Measurements from ENCODE around the gene TMEM88. TPM values are rescaled to one million over a fixed set of nuclear protein-coding genes. Genes with fewer than 3 reads are reported as not detected.

TMEM88 gene
- total RNA-seq, 1 experiment from 2014 or later, result 2.8 TPM

- no peak for TF ChIP-seq YY1 (IDR thresholded peaks at IDR 0.05; ENCODE audit: extremely low read depth, insufficient replicate concordance, low read depth, low read length)
- TF ChIP-seq SP1 (IDR thresholded peaks at IDR 0.05; ENCODE audit: low read depth), result no peak
- no peak for TF ChIP-seq ZFX (IDR thresholded peaks at IDR 0.05)
- no peak for TF ChIP-seq EZH2phosphoT487 (IDR thresholded peaks at IDR 0.05; ENCODE audit: borderline replicate concordance)
- no peak for TF ChIP-seq ZNF274 (IDR thresholded peaks at IDR 0.05; ENCODE audit: low read depth, low read length)
- TF ChIP-seq ZBTB33 (IDR thresholded peaks at IDR 0.05; ENCODE audit: extremely low read depth, insufficient replicate concordance, low read length), result no peak
Observed at GRCh38 chr17:7875804-7876370, 21.0 kb downstream of the TMEM88 start (continued).

GRCh38 chr17:7878234-7878633 is 23.4 kb downstream of the TMEM88 start:
- BruUV-seq (replicated peaks), result no TSS peak
- intact Hi-C loops (cut with micrococcal nuclease), result no loop called here
- TF ChIP-seq ZBTB33 (IDR thresholded peaks at IDR 0.05; ENCODE audit: extremely low read depth, insufficient replicate concordance, low read length) (no peak), MAX (IDR thresholded peaks at IDR 0.05) (no peak), JUND (IDR thresholded peaks at IDR 0.05) (no peak), SP1 (IDR thresholded peaks at IDR 0.05; ENCODE audit: low read depth) (no peak), CBX3 (IDR thresholded peaks at IDR 0.05; ENCODE audit: low read depth) (no peak), CTCF (IDR thresholded peaks at IDR 0.05 in 2 of 3, conservative IDR thresholded peaks at IDR 0.05 in 1 of 3; ENCODE audit: borderline replicate concordance in 1 of 3, insufficient read depth in 1 of 3, low read depth in 2 of 3, low read length in 2 of 3) (no peak), ZFX (IDR thresholded peaks at IDR 0.05) (no peak), RAD21 (IDR thresholded peaks at IDR 0.05; ENCODE audit: low read depth) (no peak), EZH2phosphoT487 (IDR thresholded peaks at IDR 0.05; ENCODE audit: borderline replicate concordance) (no peak), SRF (IDR thresholded peaks at IDR 0.05; ENCODE audit: low read depth) (no peak), POLR2A (IDR thresholded peaks at IDR 0.05; ENCODE audit: borderline replicate concordance, extremely low read depth, insufficient read depth, insufficient read length) (no peak), ELF1 (IDR thresholded peaks at IDR 0.05; ENCODE audit: borderline replicate concordance, low read depth) (no peak), POLR2AphosphoS5 (IDR thresholded peaks at IDR 0.05; ENCODE audit: low read depth, low read length) (no peak), FOSL1 (IDR thresholded peaks at IDR 0.05; ENCODE audit: low read depth) (no peak)
- ChIA-PET POLR2A (no interaction called here), RAD21 (ENCODE audit: low non-redundant PET in 1 of 2, low total read pairs in 2 of 2, uncharacterized antibody in 2 of 2, unreplicated experiment in 2 of 2) (no interaction called here), CTCF (no interaction called here)
- H3K4me2 ChIP-seq (ENCODE audit: low read length), result no peak overlapping the region
- H3K27me3 ChIP-seq (ENCODE audit: insufficient read depth, low read length), result no peaks in the 10 kb centered on the region
- H3K9me3 ChIP-seq (ENCODE audit: control insufficient read depth in 1 of 2, insufficient read depth in 1 of 2, low read depth in 1 of 2, low read length in 2 of 2), result no peaks in the 10 kb centered on the region
- H3K4me3 ChIP-seq (replicated peaks in 1 of 2; ENCODE audit: low read depth in 1 of 2, low read length in 2 of 2), result no peak overlapping the region
- ATAC-seq, result no peak
- DNase-seq (ENCODE audit: low read depth, low spot score), result no peak
- peaks cover 0 to 3% of the 10 kb centered on the region in 2 experiments; a peak in 2 of 4 replicates for H3K36me3 ChIP-seq (ENCODE audit: control insufficient read depth in 1 of 2, insufficient read depth in 2 of 2, low read length in 2 of 2)
- H3K27ac ChIP-seq (ENCODE audit: low read depth, low read length), result no peak overlapping the region
- H3K9ac ChIP-seq (ENCODE audit: low read length), result no peak overlapping the region
- H3K4me1 ChIP-seq (ENCODE audit: control insufficient read depth in 1 of 2, insufficient read depth in 2 of 2, low read length in 2 of 2), result no peaks in the 10 kb centered on the region
- H3K79me2 ChIP-seq (ENCODE audit: insufficient read depth, low read length), result no peaks in the 10 kb centered on the region
- H4K20me1 ChIP-seq (ENCODE audit: insufficient read depth), result no peaks in the 10 kb centered on the region
- no peak overlapping the region for H2AFZ ChIP-seq (ENCODE audit: low read depth, low read length, poor library complexity, severe bottlenecking)
- H3K9me2 ChIP-seq (ENCODE audit: insufficient read depth), result no peaks in the 10 kb centered on the region

All from HCT116 (cell line).